ENCODE results near the gene MIEN1. TPM values are rescaled to one million over a fixed set of nuclear protein-coding genes. Genes with fewer than 3 reads are reported as not detected.

MIEN1 gene
- total RNA-seq, 1 donor from 2014 or later, result 46.4 TPM

- H3K27ac ChIP-seq, result no peak overlapping the region
- DNase-seq (no peak), ATAC-seq (no peak)
- no peak overlapping the region for H3K4me3 ChIP-seq
- TF ChIP-seq CTCF (IDR thresholded peaks at IDR 0.05), result no peak
- H3K36me3 ChIP-seq, result no peaks in the 10 kb centered on the region
- peaks cover 3% of the 10 kb centered on the region for H3K27me3 ChIP-seq (ENCODE audit: low read depth)
- intact Hi-C loops (cut with DNase I), result no loop called here
- H3K9me3 ChIP-seq, result no peaks in the 10 kb centered on the region
- peaks cover 7% of the 10 kb centered on the region for H3K4me1 ChIP-seq
Observed at GRCh38 chr17:39694593-39694992, 35.7 kb downstream of the MIEN1 start.

GRCh38 chr17:39688945-39689344 lies 41.4 kb downstream of the MIEN1 start:
- no peak for DNase-seq
- H3K4me3 ChIP-seq, result peak overlapping the region; percentile 71
- intact Hi-C loops (cut with DNase I), result no loop called here

GRCh38 chr17:39688475-39688835 lies 41.9 kb downstream of the MIEN1 start:
- no peak for TF ChIP-seq CTCF (IDR thresholded peaks at IDR 0.05)
- intact Hi-C loops (cut with DNase I), result no loop called here
- no peak for ATAC-seq

More at GRCh38 chr17:39688945-39689344, 41.4 kb downstream of the MIEN1 start:
- no peak overlapping the region for H3K27ac ChIP-seq
- no peaks in the 10 kb centered on the region for H3K27me3 ChIP-seq (ENCODE audit: low read depth)
- ATAC-seq, result no peak
- H3K9me3 ChIP-seq, result no peaks in the 10 kb centered on the region
- peaks cover 15% of the 10 kb centered on the region for H3K4me1 ChIP-seq
- TF ChIP-seq CTCF (IDR thresholded peaks at IDR 0.05), result no peak
- peaks cover 4% of the 10 kb centered on the region for H3K36me3 ChIP-seq

GRCh38 chr17:39687546-39688474 lies 42.5 kb downstream of the MIEN1 start, which contains the start of gene PGAP3:
TSS of gene PGAP3 (minus strand) at chr17:39688057. CDS start at chr17:39688014, 43 bp downstream.
- intact Hi-C loops (cut with DNase I), result no loop called here
- Histone ChIP-seq H3K9me3 (no peaks in the 10 kb centered on the region), H3K27me3 (ENCODE audit: low read depth) (no peaks in the 10 kb centered on the region), H3K4me1 (peaks cover 15% of the 10 kb centered on the region), H3K27ac (peak within 1 kb of the TSS; percentile 88), H3K36me3 (peaks cover 14% of the 10 kb centered on the region), H3K4me3 (peak within 1 kb of the TSS; percentile 71)
- peak; percentile 6 for TF ChIP-seq CTCF (IDR thresholded peaks at IDR 0.05)
- ATAC-seq (peak; percentile 93 to 97), DNase-seq (peak; percentile 91)

More at GRCh38 chr17:39688475-39688835, 41.9 kb downstream of the MIEN1 start:
- no peaks in the 10 kb centered on the region for H3K27me3 ChIP-seq (ENCODE audit: low read depth)
- no peak for DNase-seq
- peaks cover 9% of the 10 kb centered on the region for H3K36me3 ChIP-seq
- H3K9me3 ChIP-seq, result no peaks in the 10 kb centered on the region
- peak overlapping the region; percentile 71 for H3K4me3 ChIP-seq
- H3K4me1 ChIP-seq, result peaks cover 15% of the 10 kb centered on the region
- peak overlapping the region; percentile 88 for H3K27ac ChIP-seq

- intact Hi-C loops (cut with DNase I), result no loop called here
- peak overlapping the region; percentile 71 for H3K4me3 ChIP-seq
- no peak for DNase-seq
Observed at GRCh38 chr17:39687101-39687545, 43.2 kb downstream of the MIEN1 start.

More at GRCh38 chr17:39687101-39687545, 43.2 kb downstream of the MIEN1 start:
- no peak for TF ChIP-seq CTCF (IDR thresholded peaks at IDR 0.05)
- no peak for ATAC-seq
- Histone ChIP-seq H3K9me3 (no peaks in the 10 kb centered on the region), H3K27ac (peak overlapping the region; percentile 88), H3K36me3 (peaks cover 14% of the 10 kb centered on the region), H3K27me3 (ENCODE audit: low read depth) (no peaks in the 10 kb centered on the region), H3K4me1 (peaks cover 15% of the 10 kb centered on the region)

Measured in lower lobe of right lung (tissue), 2 donors.